GM18858 (cell line): Measurements from ENCODE around the gene THAP9.

Experiments
- ATAC-seq: cut with Tn5 transposase; IDR thresholded peaks from one replicate; pipeline ENCODE4 v1.9.1; 2021; ENCODE audit not compliant: unreplicated experiment

THAP9 gene

DNA sequence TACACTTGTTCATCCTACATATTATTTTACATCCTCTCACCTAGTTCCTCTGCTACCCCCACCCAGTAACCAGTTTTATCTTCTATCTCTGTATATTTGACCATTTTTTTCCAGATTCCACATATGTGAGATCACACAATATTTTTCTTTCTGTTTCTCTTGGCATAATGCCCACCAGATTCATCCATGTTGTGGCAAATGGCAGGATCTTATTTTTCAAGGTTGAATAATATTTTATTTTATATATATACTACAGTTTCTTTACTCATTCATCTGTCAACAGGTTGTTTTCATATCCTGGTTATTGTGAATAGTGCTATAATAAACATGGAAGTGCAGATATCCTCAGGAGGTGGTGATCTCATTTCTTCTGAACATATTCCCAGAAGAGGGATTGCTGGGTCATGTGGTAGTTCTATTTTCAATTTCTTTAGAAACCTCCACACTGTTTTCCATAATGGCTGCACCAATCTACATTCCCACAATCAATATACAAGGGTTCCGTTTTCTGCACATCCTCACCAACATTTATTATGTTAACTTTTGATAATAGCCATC lies 48.2 kb downstream of the THAP9 start:
- ATAC-seq, result no peak

DNA sequence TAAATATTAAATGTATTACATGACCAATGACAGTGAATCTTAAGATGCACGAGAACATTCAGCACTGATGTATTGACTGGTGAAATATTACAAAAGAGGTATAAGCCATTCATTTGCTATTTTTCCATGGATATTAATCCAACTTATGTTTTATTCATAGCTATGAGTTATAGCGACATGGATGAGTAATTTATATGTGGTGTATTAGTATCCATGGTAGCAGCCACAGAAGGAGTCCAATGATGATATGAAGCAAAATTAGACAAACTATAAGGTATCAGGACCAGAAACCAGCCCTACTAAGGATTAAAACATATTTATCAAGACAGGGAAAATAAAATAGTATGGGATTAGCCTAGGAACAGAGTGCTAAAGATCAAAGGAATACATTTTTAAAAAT lies 50.7 kb downstream of the THAP9 start:
- no peak for ATAC-seq

DNA sequence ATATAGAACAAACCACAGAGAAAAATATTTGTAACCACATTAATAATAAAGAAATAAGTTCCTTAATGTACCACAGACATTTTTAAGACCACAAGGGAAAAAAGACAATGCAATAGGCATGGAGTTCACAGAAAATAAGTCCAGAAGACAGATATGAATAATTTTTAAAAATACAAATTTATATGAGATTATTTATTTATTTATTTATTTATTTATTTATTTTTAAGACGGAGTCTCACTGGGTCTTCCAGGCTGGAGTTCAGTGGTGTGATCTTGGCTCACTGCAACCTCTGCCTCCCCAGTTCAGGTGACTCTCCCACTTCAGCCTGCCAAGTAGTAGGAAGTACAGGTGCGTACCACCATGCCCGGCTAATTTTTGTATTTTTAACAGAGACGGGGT lies 53.7 kb downstream of the THAP9 start:
- ATAC-seq, result no peak

DNA sequence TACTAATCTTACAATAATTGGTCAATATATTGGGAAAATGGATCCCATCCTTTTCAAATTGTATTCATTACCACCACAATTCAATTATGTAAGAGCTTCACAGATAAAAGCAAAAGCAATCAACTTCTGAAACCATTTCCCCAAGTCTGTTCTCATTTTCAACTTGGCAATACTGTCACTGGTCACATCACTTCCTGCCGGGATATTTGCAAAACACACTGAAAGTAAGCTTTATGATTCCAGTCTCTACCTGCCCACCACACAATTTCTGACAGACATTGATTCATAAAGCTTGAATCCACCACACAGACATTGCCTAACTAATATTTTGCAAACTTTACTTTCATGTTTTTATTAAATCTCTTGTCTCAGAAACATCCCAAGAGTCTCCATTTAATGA lies 56.5 kb downstream of the THAP9 start:
- no peak for ATAC-seq

DNA sequence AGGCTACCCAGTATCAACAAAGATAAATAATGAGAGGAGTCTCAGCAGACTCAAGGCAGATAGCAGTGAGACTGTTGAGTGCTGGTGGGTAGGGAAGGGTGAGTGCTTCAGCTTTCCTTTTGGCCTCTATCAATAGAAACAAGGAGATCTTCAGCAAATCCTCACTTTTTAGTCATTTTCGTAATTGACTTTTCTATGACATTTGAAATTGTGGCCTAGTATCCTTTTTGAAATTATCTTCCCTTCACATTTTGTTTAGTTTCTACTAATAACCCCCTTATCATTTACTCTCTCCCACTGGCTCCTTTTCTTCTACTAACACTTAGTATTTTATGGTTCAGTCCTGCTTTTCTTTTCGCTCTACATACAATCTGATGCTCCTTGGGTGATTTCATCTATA lies 65.2 kb downstream of the THAP9 start:
- no peak for ATAC-seq

DNA sequence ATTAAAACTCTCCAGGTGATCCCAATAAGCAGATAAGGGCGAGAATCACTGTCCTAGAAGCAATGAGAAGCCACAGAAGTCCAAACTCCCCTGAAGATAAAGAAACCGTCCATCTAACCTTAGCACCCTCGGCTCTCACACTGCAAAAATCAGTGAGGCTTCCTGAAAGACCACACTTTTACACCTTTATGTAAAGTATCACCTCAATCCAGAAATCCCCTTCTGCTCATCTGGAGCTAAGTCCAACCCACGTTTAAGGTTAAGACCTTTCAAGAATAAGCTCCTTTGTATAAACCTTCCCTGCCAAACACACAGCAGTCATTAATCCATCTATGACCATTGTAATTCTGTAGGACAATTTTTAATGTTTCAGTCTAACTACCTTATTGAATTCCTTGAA lies 68.4 kb downstream of the THAP9 start:
- peak; percentile 60 for ATAC-seq

DNA sequence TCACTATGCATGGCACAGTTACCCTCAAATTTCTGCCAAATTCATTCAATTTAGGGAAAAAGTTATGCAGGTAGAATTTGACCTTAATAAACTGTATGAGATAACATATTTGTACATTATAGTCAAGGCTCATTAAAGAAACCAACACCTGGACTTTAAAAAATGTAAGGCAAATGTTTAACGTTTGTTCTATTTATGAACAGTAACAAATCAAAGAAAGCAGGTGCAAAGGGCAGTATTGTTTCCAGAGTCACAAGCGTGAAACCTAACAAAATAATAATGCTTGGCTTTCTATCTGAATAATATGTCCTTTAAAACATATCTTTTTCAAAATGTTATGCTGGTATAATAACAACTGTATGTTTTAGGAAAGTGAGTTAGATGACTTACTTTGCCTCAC lies 68.9 kb downstream of the THAP9 start:
- ATAC-seq, result no peak
